A673 (cell line): ENCODE data around the gene DMD. TPM values are rescaled to one million over a fixed set of nuclear protein-coding genes. Genes with fewer than 3 reads are reported as not detected.

ENCODE experiments used
- BruUV-seq: library from RNA; stranded (reverse); fragments of 400-500 nt; replicated peaks from 2 replicates; lab custom pipeline; 2021; lab: Mats Ljungman, UMichigan
- CTCF ChIA-PET: fragments of 300-600 bp; sonication (Branson Sonifier 250); formaldehyde crosslinking; loops from one replicate; lab custom pipeline; 2022; ENCODE audit warnings: antibody characterized with exemption; lab: Charles Lee
- POLR2A ChIA-PET: fragments of 300-600 bp; sonication (Branson Sonifier 250); formaldehyde crosslinking; loops from one replicate; lab custom pipeline; 2022; ENCODE audit warnings: antibody characterized with exemption; ENCODE audit not compliant: low non-redundant PET; lab: Charles Lee
- DNase-seq: peaks from one replicate; pipeline ENCODE4 v3.0.0-alpha.2; 2015; ENCODE audit warnings: low spot score
- H3K27ac ChIP-seq: fragments of 200-600 bp; sonication (generic); 2 replicates; pipeline ENCODE4 v1.5.1; 2016; ENCODE audit warnings: mixed run types, low read depth, mild to moderate bottlenecking, mixed read lengths, antibody characterized with exemption, low read length; ENCODE audit not compliant: poor library complexity, severe bottlenecking
- H3K27me3 ChIP-seq: fragments of 200-600 bp; sonication (generic); replicated peaks from 2 replicates; pipeline ENCODE4 v1.6.1; 2017; ENCODE audit warnings: mixed run types, low read depth, mild to moderate bottlenecking, mixed read lengths, antibody characterized with exemption, low read length; ENCODE audit not compliant: insufficient read depth, poor library complexity
- H3K36me3 ChIP-seq: fragments of 200-600 bp; sonication (generic); 2 replicates; pipeline ENCODE4 v1.6.1; 2016; ENCODE audit warnings: mixed run types, mild to moderate bottlenecking, mixed read lengths, antibody characterized with exemption, low read length; ENCODE audit not compliant: insufficient read depth, poor library complexity, severe bottlenecking
- H3K4me1 ChIP-seq: fragments of 200-600 bp; sonication (generic); 2 replicates; pipeline ENCODE4 v1.6.1; 2017; ENCODE audit warnings: mixed run types, mild to moderate bottlenecking, mixed read lengths, antibody characterized with exemption, low read length; ENCODE audit not compliant: insufficient read depth, poor library complexity, severe bottlenecking
- H3K4me3 ChIP-seq: fragments of 200-600 bp; sonication (generic); 2 replicates; pipeline ENCODE4 v1.5.1; 2016; ENCODE audit warnings: low read depth, mixed run types, mild to moderate bottlenecking, mixed read lengths, low read length; ENCODE audit not compliant: poor library complexity, severe bottlenecking
- H3K9me3 ChIP-seq: fragments of 200-600 bp; sonication (generic); 2 replicates; pipeline ENCODE4 v1.6.1; 2016; ENCODE audit warnings: mixed run types, low read depth, mild to moderate bottlenecking, mixed read lengths, antibody characterized with exemption, low read length; ENCODE audit not compliant: poor library complexity, severe bottlenecking
- CTCF ChIP-seq: fragments of 300-800, 200-600 bp; sonication (generic); conservative IDR thresholded peaks from 2 replicates; pipeline ENCODE4 v1.5.1; 2017; ENCODE audit warnings: low read depth, mild to moderate bottlenecking, antibody characterized with exemption, low read length, moderate library complexity, mixed read lengths
- EZH2 ChIP-seq: fragments of 200-600 bp; sonication (generic); IDR thresholded peaks from 2 replicates; pipeline ENCODE4 v1.6.1; 2017; ENCODE audit warnings: borderline replicate concordance, low read depth, mild to moderate bottlenecking, mixed read lengths, antibody characterized with exemption, low read length; ENCODE audit not compliant: poor library complexity, severe bottlenecking
- intact Hi-C: fragments of 100-400 bp; cut with micrococcal nuclease; formaldehyde crosslinking; loops from one replicate; pipeline ENCODE4 v1.10.0; 2022; ENCODE audit not compliant: unreplicated experiment
- total RNA-seq: library from RNA; stranded (reverse); gene quantifications from 2 replicates; pipeline ENCODE4 v1.2.3, GENCODE V29; 2021

Gene DMD
- total RNA-seq, 1 experiment from 2014 or later = 5.4 TPM

- intact Hi-C loops = no loop called here
- Histone ChIP-seq H3K4me3 (no peak overlapping the region), H3K27me3 (no peaks in the 10 kb centered on the region), H3K9me3 (no peaks in the 10 kb centered on the region), H3K4me1 (no peaks in the 10 kb centered on the region), H3K27ac (no peak overlapping the region), H3K36me3 (no peaks in the 10 kb centered on the region)
- TF ChIP-seq EZH2 (no peak), CTCF (no peak)
- CTCF ChIA-PET = no interaction called here
- no TSS peak for BruUV-seq
- no peak for DNase-seq
- POLR2A ChIA-PET = no interaction called here
Observed at GRCh38 chrX:32618154-32618553, 593.2 kb downstream of the DMD start.

GRCh38 chrX:32614707-32615106, 596.6 kb downstream of the DMD start:
- intact Hi-C loops = no loop called here
- BruUV-seq = no TSS peak
- TF ChIP-seq CTCF = no peak
- TF ChIP-seq EZH2 = no peak

GRCh38 chrX:32599156-32599555, 612.2 kb downstream of the DMD start:
- Histone ChIP-seq H3K4me3 (no peak overlapping the region), H3K27me3 (no peaks in the 10 kb centered on the region), H3K4me1 (no peaks in the 10 kb centered on the region), H3K27ac (no peak overlapping the region), H3K36me3 (no peaks in the 10 kb centered on the region), H3K9me3 (no peaks in the 10 kb centered on the region)
- no peak for TF ChIP-seq EZH2
- no peak for TF ChIP-seq CTCF
- intact Hi-C loops = no loop called here
- ChIA-PET POLR2A (no interaction called here), CTCF (no interaction called here)
- no TSS peak for BruUV-seq
- no peak for DNase-seq

More at GRCh38 chrX:32614707-32615106, 596.6 kb downstream of the DMD start:
- Histone ChIP-seq H3K27ac (no peak overlapping the region), H3K9me3 (no peaks in the 10 kb centered on the region), H3K36me3 (no peaks in the 10 kb centered on the region), H3K4me3 (no peak overlapping the region), H3K27me3 (no peaks in the 10 kb centered on the region), H3K4me1 (no peaks in the 10 kb centered on the region)
- ChIA-PET POLR2A (no interaction called here), CTCF (no interaction called here)
- no peak for DNase-seq
